NCI-H2107 treated with DMSO at 0.1 percent for 48 hours (cell line): ENCODE results near the gene LHPP.
"Not testable (repeated sequence)": the region's sequence is repeated elsewhere in the genome, so short reads cannot be mapped to it uniquely, and the experiment has no call there.

Experiments used
- DNase-seq: peaks from one replicate; lab custom pipeline; 2025; ENCODE audit not compliant: unreplicated experiment; lab: John Stamatoyannopoulos, UW

LHPP gene

GRCh38 chr10:124461642-124462347, at the start of gene LHPP:
LHPP (plus strand) TSS chr10:124461823; CDS start chr10:124461863, 40 bp downstream.
- peak; percentile 18 for DNase-seq

GRCh38 chr10:124414076-124414475, 47.5 kb upstream of the LHPP start:
- no peak for DNase-seq

GRCh38 chr10:124415210-124415609, 46.4 kb upstream of the LHPP start:
- DNase-seq = no peak

GRCh38 chr10:124416733-124417132, 44.9 kb upstream of the LHPP start:
- DNase-seq = no peak

- DNase-seq = no peak
Observed at GRCh38 chr10:124417895-124418725, 43.5 kb upstream of the LHPP start.

GRCh38 chr10:124418726-124419501, 42.7 kb upstream of the LHPP start, which contains the start of gene OAT:
OAT (minus strand) TSS chr10:124418923; CDS start chr10:124412171, 6,752 bp downstream.
- DNase-seq = peak; percentile 63

- DNase-seq = no peak
Observed at GRCh38 chr10:124419635-124420034, 42.0 kb upstream of the LHPP start.

GRCh38 chr10:124420254-124420653, 41.4 kb upstream of the LHPP start:
- DNase-seq = no peak

- no peak for DNase-seq
Observed at GRCh38 chr10:124422742-124423141, 38.9 kb upstream of the LHPP start.

- no peak for DNase-seq
Observed at GRCh38 chr10:124423813-124424212, 37.8 kb upstream of the LHPP start.

- no peak for DNase-seq
Observed at GRCh38 chr10:124425227-124425962, 36.2 kb upstream of the LHPP start.

GRCh38 chr10:124428207-124428777, 33.3 kb upstream of the LHPP start:
- DNase-seq = no peak

- no peak for DNase-seq
Observed at GRCh38 chr10:124429576-124429975, 32.0 kb upstream of the LHPP start.

- DNase-seq = no peak
Observed at GRCh38 chr10:124430077-124430476, 31.5 kb upstream of the LHPP start.

GRCh38 chr10:124433461-124433860, 28.2 kb upstream of the LHPP start:
- DNase-seq = no peak

- not testable (repeated sequence) for DNase-seq
Observed at GRCh38 chr10:124435683-124436082, 25.9 kb upstream of the LHPP start.

GRCh38 chr10:124436191-124436638, 25.4 kb upstream of the LHPP start:
- no peak for DNase-seq

- DNase-seq = not testable (repeated sequence)
Observed at GRCh38 chr10:124441694-124442093, 19.9 kb upstream of the LHPP start.

GRCh38 chr10:124446830-124447750, 14.5 kb upstream of the LHPP start:
- no peak for DNase-seq
